Measurements from ENCODE around the gene CCDC192. TPM values are rescaled to one million over a fixed set of nuclear protein-coding genes. Genes with fewer than 3 reads are reported as not detected.

The CCDC192 gene
- polyA plus RNA-seq, 1 donor from 2014 or later = not detected

DNA sequence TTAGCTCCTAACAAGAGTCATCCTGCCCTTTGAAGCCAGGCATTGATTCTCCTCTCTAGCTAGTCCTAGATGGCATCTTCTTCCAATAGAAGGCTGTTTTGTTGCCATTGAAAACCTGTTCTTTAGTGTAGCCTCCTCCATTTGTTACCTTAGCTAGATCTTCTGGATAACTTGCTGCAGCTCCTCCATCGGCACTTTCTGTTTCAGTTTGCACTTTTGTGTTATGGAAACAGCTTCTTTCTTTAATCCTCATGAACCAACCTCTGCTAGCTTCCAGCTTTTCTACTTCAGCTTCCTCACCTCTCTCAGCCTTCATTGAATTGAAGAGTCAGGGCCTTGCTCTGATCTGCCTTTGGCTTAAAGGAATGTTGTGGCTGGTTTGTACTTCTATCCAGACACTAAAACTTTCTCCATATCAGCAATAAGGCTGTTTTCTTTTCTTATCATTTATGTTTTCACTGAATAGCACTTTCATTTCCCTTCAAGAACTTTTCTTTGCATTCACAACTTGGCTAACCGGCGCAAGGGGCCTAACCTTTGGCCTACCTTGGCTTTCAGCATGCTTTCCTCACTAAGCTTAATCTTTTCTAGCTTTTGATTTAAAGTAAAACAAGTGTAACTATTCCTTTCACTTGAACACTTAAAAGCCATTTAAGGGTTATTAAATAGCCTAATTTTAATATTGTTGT, 213.8 kb downstream of the CCDC192 start:
- Histone ChIP-seq H3K9ac (ENCODE audit: low read length) (no peak overlapping the region), H3K9me3 (ENCODE audit: low read length) (no peaks in the 10 kb centered on the region), H4K20me1 (ENCODE audit: insufficient read depth) (no peaks in the 10 kb centered on the region), H3K27ac (ENCODE audit: low read length) (no peak overlapping the region), H3F3A (ENCODE audit: insufficient read depth, low read length, poor library complexity, severe bottlenecking) (no peaks in the 10 kb centered on the region), H3K36me3 (ENCODE audit: insufficient read depth, low read length) (no peaks in the 10 kb centered on the region), H2AFZ (ENCODE audit: low read depth, low read length) (no peak overlapping the region), H3K79me2 (replicated peaks; ENCODE audit: insufficient read depth, low read length) (no peaks in the 10 kb centered on the region), H3K27me3 (ENCODE audit: insufficient read depth, low read depth, low read length) (no peaks in the 10 kb centered on the region), H3K4me3 (ENCODE audit: low read length) (no peak overlapping the region), H3K4me2 (ENCODE audit: low read length) (no peak overlapping the region), H3K9me2 (ENCODE audit: insufficient read depth, low read length) (no peaks in the 10 kb centered on the region)
- no peak for TF ChIP-seq EP300 (conservative IDR thresholded peaks at IDR 0.05; ENCODE audit: poor library complexity, severe bottlenecking)
- TF ChIP-seq RAD21 (conservative IDR thresholded peaks at IDR 0.05) = no peak
- TF ChIP-seq, protein P1, sequence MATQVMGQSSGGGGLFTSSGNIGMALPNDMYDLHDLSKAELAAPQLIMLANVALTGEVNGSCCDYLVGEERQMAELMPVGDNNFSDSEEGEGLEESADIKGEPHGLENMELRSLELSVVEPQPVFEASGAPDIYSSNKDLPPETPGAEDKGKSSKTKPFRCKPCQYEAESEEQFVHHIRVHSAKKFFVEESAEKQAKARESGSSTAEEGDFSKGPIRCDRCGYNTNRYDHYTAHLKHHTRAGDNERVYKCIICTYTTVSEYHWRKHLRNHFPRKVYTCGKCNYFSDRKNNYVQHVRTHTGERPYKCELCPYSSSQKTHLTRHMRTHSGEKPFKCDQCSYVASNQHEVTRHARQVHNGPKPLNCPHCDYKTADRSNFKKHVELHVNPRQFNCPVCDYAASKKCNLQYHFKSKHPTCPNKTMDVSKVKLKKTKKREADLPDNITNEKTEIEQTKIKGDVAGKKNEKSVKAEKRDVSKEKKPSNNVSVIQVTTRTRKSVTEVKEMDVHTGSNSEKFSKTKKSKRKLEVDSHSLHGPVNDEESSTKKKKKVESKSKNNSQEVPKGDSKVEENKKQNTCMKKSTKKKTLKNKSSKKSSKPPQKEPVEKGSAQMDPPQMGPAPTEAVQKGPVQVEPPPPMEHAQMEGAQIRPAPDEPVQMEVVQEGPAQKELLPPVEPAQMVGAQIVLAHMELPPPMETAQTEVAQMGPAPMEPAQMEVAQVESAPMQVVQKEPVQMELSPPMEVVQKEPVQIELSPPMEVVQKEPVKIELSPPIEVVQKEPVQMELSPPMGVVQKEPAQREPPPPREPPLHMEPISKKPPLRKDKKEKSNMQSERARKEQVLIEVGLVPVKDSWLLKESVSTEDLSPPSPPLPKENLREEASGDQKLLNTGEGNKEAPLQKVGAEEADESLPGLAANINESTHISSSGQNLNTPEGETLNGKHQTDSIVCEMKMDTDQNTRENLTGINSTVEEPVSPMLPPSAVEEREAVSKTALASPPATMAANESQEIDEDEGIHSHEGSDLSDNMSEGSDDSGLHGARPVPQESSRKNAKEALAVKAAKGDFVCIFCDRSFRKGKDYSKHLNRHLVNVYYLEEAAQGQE (IDR thresholded peaks at IDR 0.05; ENCODE audit: borderline replicate concordance) = no peak
- TF ChIP-seq SMC3 (conservative IDR thresholded peaks at IDR 0.05; ENCODE audit: poor library complexity) = no peak

DNA sequence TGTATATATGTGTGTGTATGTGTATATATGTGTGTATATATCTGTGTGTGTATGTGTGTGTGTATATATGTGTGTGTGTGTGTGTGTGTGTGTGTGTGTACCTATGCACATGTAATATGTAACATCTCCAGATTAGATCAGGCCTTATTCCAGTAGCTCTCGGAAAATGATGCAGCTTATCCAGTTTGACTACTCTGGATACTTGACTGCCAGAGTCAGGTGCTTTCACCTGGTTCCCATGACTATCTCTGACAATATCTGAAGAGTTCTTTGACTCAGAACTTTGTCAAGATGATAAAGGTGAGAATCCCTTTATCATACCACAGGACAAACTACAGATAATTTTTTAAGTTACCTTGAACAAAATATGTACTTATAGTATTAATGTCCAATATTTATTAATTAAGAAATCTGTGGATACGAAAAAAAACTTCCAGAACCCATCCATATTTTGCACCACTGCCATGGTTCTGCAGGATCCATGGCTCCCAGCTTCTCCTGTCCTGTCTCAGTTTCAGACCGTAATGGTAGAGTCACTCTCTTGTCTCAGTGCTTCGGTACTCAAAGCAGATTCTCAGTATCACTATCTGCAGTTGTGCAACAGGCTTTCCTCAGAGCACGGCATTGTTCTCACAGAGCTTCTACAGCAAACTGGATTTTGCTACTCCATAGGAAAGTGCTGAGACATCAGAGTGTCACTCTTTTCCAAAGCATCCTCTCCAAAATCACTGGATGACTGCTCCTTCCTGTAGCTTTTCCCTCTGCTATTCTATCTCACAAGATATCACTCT, 216.0 kb downstream of the CCDC192 start:
- no peak for TF ChIP-seq EZH2 (IDR thresholded peaks at IDR 0.05; ENCODE audit: borderline replicate concordance, insufficient read depth, low read length, poor library complexity, severe bottlenecking)
- no peak for TF ChIP-seq RAD21 (conservative IDR thresholded peaks at IDR 0.05)
- no peak for TF ChIP-seq SMC3 (conservative IDR thresholded peaks at IDR 0.05; ENCODE audit: poor library complexity)
- TF ChIP-seq, protein P2, sequence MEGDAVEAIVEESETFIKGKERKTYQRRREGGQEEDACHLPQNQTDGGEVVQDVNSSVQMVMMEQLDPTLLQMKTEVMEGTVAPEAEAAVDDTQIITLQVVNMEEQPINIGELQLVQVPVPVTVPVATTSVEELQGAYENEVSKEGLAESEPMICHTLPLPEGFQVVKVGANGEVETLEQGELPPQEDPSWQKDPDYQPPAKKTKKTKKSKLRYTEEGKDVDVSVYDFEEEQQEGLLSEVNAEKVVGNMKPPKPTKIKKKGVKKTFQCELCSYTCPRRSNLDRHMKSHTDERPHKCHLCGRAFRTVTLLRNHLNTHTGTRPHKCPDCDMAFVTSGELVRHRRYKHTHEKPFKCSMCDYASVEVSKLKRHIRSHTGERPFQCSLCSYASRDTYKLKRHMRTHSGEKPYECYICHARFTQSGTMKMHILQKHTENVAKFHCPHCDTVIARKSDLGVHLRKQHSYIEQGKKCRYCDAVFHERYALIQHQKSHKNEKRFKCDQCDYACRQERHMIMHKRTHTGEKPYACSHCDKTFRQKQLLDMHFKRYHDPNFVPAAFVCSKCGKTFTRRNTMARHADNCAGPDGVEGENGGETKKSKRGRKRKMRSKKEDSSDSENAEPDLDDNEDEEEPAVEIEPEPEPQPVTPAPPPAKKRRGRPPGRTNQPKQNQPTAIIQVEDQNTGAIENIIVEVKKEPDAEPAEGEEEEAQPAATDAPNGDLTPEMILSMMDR (IDR thresholded peaks at IDR 0.05; ENCODE audit: poor library complexity, severe bottlenecking) = no peak
- TF ChIP-seq, protein P1 (IDR thresholded peaks at IDR 0.05; ENCODE audit: borderline replicate concordance) = no peak

More for the DNA sequence above, 216.0 kb downstream of the CCDC192 start:
- Histone ChIP-seq H4K20me1 (ENCODE audit: insufficient read depth) (no peaks in the 10 kb centered on the region), H3K4me3 (ENCODE audit: low read length) (no peak overlapping the region), H3K27me3 (ENCODE audit: insufficient read depth, low read depth, low read length) (no peaks in the 10 kb centered on the region), H3K27ac (ENCODE audit: low read length) (no peak overlapping the region), H2AFZ (ENCODE audit: low read depth, low read length) (no peak overlapping the region), H3K9ac (ENCODE audit: low read length) (no peak overlapping the region), H3K9me2 (ENCODE audit: insufficient read depth, low read length) (no peaks in the 10 kb centered on the region), H3F3A (ENCODE audit: insufficient read depth, low read length, poor library complexity, severe bottlenecking) (no peaks in the 10 kb centered on the region), H3K4me2 (ENCODE audit: low read length) (no peak overlapping the region), H3K79me2 (replicated peaks; ENCODE audit: insufficient read depth, low read length) (no peaks in the 10 kb centered on the region), H3K9me3 (ENCODE audit: low read length) (no peaks in the 10 kb centered on the region), H3K36me3 (ENCODE audit: insufficient read depth, low read length) (no peaks in the 10 kb centered on the region)

Measured in neural cell (in vitro differentiated cells).